Astrocyte (in vitro differentiated cells and primary cell): ENCODE measurements around the gene LRTM2. TPM values are rescaled to one million over a fixed set of nuclear protein-coding genes. Genes with fewer than 3 reads are reported as not detected.

Experiments used
- DNase-seq: peaks from one replicate; pipeline ENCODE4 v3.0.0-alpha.2; 2010; ENCODE audit warnings: low read depth
- FAIRE-seq: peaks from 2 replicates; lab custom pipeline; 2011; peaks lifted over from hg19 to GRCh38; lab: Jason Lieb, UNC
- H2AFZ ChIP-seq: 2 replicates; pipeline ENCODE4 v1.6.0; 2012; ENCODE audit warnings: low read depth, low read length, inconsistent platforms
- H3K27ac ChIP-seq: 2 replicates; pipeline ENCODE4 v1.5.1; 2011; ENCODE audit warnings: low read depth, low read length, inconsistent platforms
- H3K27me3 ChIP-seq: 2 replicates; pipeline ENCODE4 v1.6.0; 2011; ENCODE audit warnings: low read length, inconsistent platforms; ENCODE audit not compliant: insufficient read depth
- H3K36me3 ChIP-seq: 2 replicates; pipeline ENCODE4 v1.5.1; 2011; ENCODE audit warnings: low read length, inconsistent platforms; ENCODE audit not compliant: insufficient read depth
- H3K4me1 ChIP-seq: 2 replicates; pipeline ENCODE4 v1.5.1; 2011; ENCODE audit warnings: low read length, inconsistent platforms; ENCODE audit not compliant: insufficient read depth
- H3K4me2 ChIP-seq: 2 replicates; pipeline ENCODE4 v1.6.0; 2012; ENCODE audit warnings: low read length, inconsistent platforms
- H3K4me3 ChIP-seq: 2 replicates; pipeline ENCODE4 v1.5.1; 2011; ENCODE audit warnings: low read depth, mild to moderate bottlenecking, low read length, inconsistent platforms; ENCODE audit not compliant: insufficient read depth
- H3K79me2 ChIP-seq: 2 replicates; pipeline ENCODE4 v1.6.0; 2012; ENCODE audit warnings: mild to moderate bottlenecking, low read length, inconsistent platforms; ENCODE audit not compliant: insufficient read depth
- H3K9ac ChIP-seq: 2 replicates; pipeline ENCODE4 v1.6.0; 2012; ENCODE audit warnings: mild to moderate bottlenecking, low read length, inconsistent platforms
- H3K9me3 ChIP-seq: 2 replicates; pipeline ENCODE4 v1.5.1; 2012; ENCODE audit warnings: low read depth, mild to moderate bottlenecking, low read length, inconsistent platforms; ENCODE audit not compliant: insufficient read depth
- H4K20me1 ChIP-seq: 2 replicates; pipeline ENCODE4 v1.6.0; 2012; ENCODE audit warnings: low read length, inconsistent platforms; ENCODE audit not compliant: insufficient read depth
- H3K27ac Mint-ChIP-seq: one replicate; pipeline ENCODE4 v1.8.0; 2021; ENCODE audit warnings: mild to moderate bottlenecking, mixed read lengths; ENCODE audit not compliant: unreplicated experiment
- H3K27me3 Mint-ChIP-seq: one replicate; pipeline ENCODE4 v1.8.0; 2021; ENCODE audit warnings: low read depth, mixed read lengths; ENCODE audit not compliant: unreplicated experiment
- H3K36me3 Mint-ChIP-seq: one replicate; pipeline ENCODE4 v1.8.0; 2021; ENCODE audit warnings: low read depth, mixed read lengths; ENCODE audit not compliant: unreplicated experiment
- H3K4me1 Mint-ChIP-seq: one replicate; pipeline ENCODE4 v1.8.0; 2021; ENCODE audit warnings: low read depth, mixed read lengths; ENCODE audit not compliant: unreplicated experiment
- H3K4me3 Mint-ChIP-seq: one replicate; pipeline ENCODE4 v1.8.0; 2021; ENCODE audit warnings: mild to moderate bottlenecking, moderate library complexity, mixed read lengths; ENCODE audit not compliant: unreplicated experiment
- H3K9me3 Mint-ChIP-seq: one replicate; pipeline ENCODE4 v1.8.0; 2021; ENCODE audit warnings: mild to moderate bottlenecking, mixed read lengths; ENCODE audit not compliant: unreplicated experiment
- CTCF ChIP-seq: IDR thresholded peaks from 2 replicates; pipeline ENCODE4 v1.5.1; 2011; ENCODE audit warnings: low read depth, mild to moderate bottlenecking, inconsistent platforms, low read length, moderate library complexity; ENCODE audit not compliant: insufficient read depth
- EZH2 ChIP-seq: IDR thresholded peaks from 2 replicates; pipeline ENCODE4 v1.6.1; 2012; ENCODE audit warnings: mild to moderate bottlenecking, low read length, inconsistent platforms; ENCODE audit not compliant: insufficient read depth
- total RNA-seq: library from RNA; stranded (reverse); gene quantifications from 2 replicates; pipeline ENCODE4 v1.2.1, GENCODE V29; 2021

Gene LRTM2
- total RNA-seq, 1 donor from 2014 or later = not detected

GRCh38 chr12:1808036-1808797 lies 12.1 kb upstream of the LRTM2 start:
- Histone ChIP-seq H3K79me2 (no peaks in the 10 kb centered on the region), H3K4me1 (peaks cover 24% of the 10 kb centered on the region), H3K27ac (no peak overlapping the region), H3K27me3 (no peaks in the 10 kb centered on the region), H3K36me3 (no peaks in the 10 kb centered on the region), H3K9ac (no peak overlapping the region), H2AFZ (no peak overlapping the region), H3K9me3 (no peaks in the 10 kb centered on the region), H4K20me1 (no peaks in the 10 kb centered on the region), H3K4me2 (no peak overlapping the region), H3K4me3 (no peak overlapping the region)
- peaks cover 18% of the 10 kb centered on the region for H3K4me1 Mint-ChIP-seq
- no peak for TF ChIP-seq EZH2
- no peak for TF ChIP-seq CTCF
- no peak overlapping the region for H3K27ac Mint-ChIP-seq
- H3K4me3 Mint-ChIP-seq = no peak overlapping the region
- FAIRE-seq (no peak), DNase-seq (no peak)
- no peaks in the 10 kb centered on the region for H3K27me3 Mint-ChIP-seq
- H3K36me3 Mint-ChIP-seq = no peaks in the 10 kb centered on the region
- no peaks in the 10 kb centered on the region for H3K9me3 Mint-ChIP-seq

GRCh38 chr12:1808798-1809480 lies 11.4 kb upstream of the LRTM2 start:
- peaks cover 18% of the 10 kb centered on the region for H3K4me1 Mint-ChIP-seq

More at GRCh38 chr12:1808798-1809480, 11.4 kb upstream of the LRTM2 start:
- Histone ChIP-seq H3K4me1 (peaks cover 24% of the 10 kb centered on the region), H3K27ac (no peak overlapping the region), H3K4me2 (no peak overlapping the region), H3K9ac (no peak overlapping the region), H4K20me1 (no peaks in the 10 kb centered on the region), H3K9me3 (no peaks in the 10 kb centered on the region), H3K4me3 (no peak overlapping the region), H3K27me3 (peaks cover 1% of the 10 kb centered on the region), H3K36me3 (no peaks in the 10 kb centered on the region), H2AFZ (no peak overlapping the region), H3K79me2 (no peaks in the 10 kb centered on the region)
- peak overlapping the region; percentile 41 for H3K27ac Mint-ChIP-seq
- no peaks in the 10 kb centered on the region for H3K36me3 Mint-ChIP-seq
- DNase-seq (no peak), FAIRE-seq (no peak)
- TF ChIP-seq EZH2 (no peak), CTCF (no peak)
- no peaks in the 10 kb centered on the region for H3K27me3 Mint-ChIP-seq
- no peaks in the 10 kb centered on the region for H3K9me3 Mint-ChIP-seq
- no peak overlapping the region for H3K4me3 Mint-ChIP-seq
